Karpas-422 (cell line): ENCODE data around the gene RBP7. TPM values are rescaled to one million over a fixed set of nuclear protein-coding genes. Genes with fewer than 3 reads are reported as not detected.
"Not testable (repeated sequence)": the region's sequence is repeated elsewhere in the genome, so short reads cannot be mapped to it uniquely, and the experiment has no call there.

Experiments
- DNase-seq: peaks from one replicate; pipeline ENCODE4 v3.0.0-alpha.2; 2015
- H2AFZ ChIP-seq: fragments of 200-600 bp; sonication (generic); 2 replicates; pipeline ENCODE4 v1.6.1; 2014; ENCODE audit warnings: antibody characterized with exemption, low read length, mixed read lengths
- H3K27ac ChIP-seq: fragments of 200-600 bp; sonication (generic); 2 replicates; pipeline ENCODE4 v1.5.1; 2014; ENCODE audit warnings: mild to moderate bottlenecking, low read length, moderate library complexity
- H3K27me3 ChIP-seq: fragments of 200-600 bp; sonication (generic); 2 replicates; pipeline ENCODE4 v1.6.1; 2014; ENCODE audit warnings: low read length, mixed read lengths
- H3K36me3 ChIP-seq: fragments of 200-600 bp; sonication (generic); 2 replicates; pipeline ENCODE4 v1.6.1; 2014; ENCODE audit warnings: low read length, mixed read lengths; ENCODE audit not compliant: insufficient read depth
- H3K4me1 ChIP-seq: fragments of 200-600 bp; sonication (generic); 2 replicates; pipeline ENCODE4 v1.6.1; 2014; ENCODE audit warnings: mild to moderate bottlenecking, low read length, mixed read lengths
- H3K4me2 ChIP-seq: fragments of 200-600 bp; sonication (generic); 2 replicates; pipeline ENCODE4 v1.6.1; 2014; ENCODE audit warnings: low read length, low read depth, mild to moderate bottlenecking; ENCODE audit not compliant: poor library complexity, severe bottlenecking
- H3K4me3 ChIP-seq: fragments of 200-600 bp; sonication (generic); 2 replicates; pipeline ENCODE4 v1.5.1; 2014; ENCODE audit warnings: mild to moderate bottlenecking, antibody characterized with exemption, low read length, mixed read lengths
- H3K79me2 ChIP-seq: fragments of 200-600 bp; sonication (generic); 2 replicates; pipeline ENCODE4 v1.6.1; 2014; ENCODE audit warnings: mild to moderate bottlenecking, low read length, mixed read lengths
- H3K9ac ChIP-seq: fragments of 200-600 bp; sonication (generic); 2 replicates; pipeline ENCODE4 v1.6.0; 2014; ENCODE audit warnings: low read length
- H3K9me2 ChIP-seq: fragments of 200-600 bp; sonication (generic), shearing (Covaris generic); replicated peaks from 2 replicates; pipeline ENCODE4 v1.6.0; 2014; ENCODE audit warnings: mild to moderate bottlenecking, low read length, moderate library complexity; ENCODE audit not compliant: insufficient read depth
- H3K9me3 ChIP-seq: fragments of 300-700, 200-600 bp; sonication (generic); 2 replicates; pipeline ENCODE4 v1.6.1; 2014; ENCODE audit warnings: low read length, mixed read lengths
- H4K20me1 ChIP-seq: fragments of 200-600 bp; sonication (generic); 2 replicates; pipeline ENCODE4 v1.6.1; 2014; ENCODE audit warnings: mild to moderate bottlenecking, antibody characterized with exemption, low read length, low read depth; ENCODE audit not compliant: insufficient read depth
- total RNA-seq: library from RNA; depleted of rRNA; stranded (reverse); fragments of >200 nt; shearing (Covaris generic); gene quantifications from 2 replicates; pipeline ENCODE4 v1.2.3, GENCODE V29; 2014; ENCODE audit warnings: low replicate concordance

RBP7 gene
- total RNA-seq, 1 experiment from 2014 or later, result not detected

- H3K36me3 ChIP-seq, result no peaks in the 10 kb centered on the region
- H3K9me3 ChIP-seq, result 0 out of 2 replicates have a peak, but pooled peaks cover under 1% of the 10 kb centered on the region
- H3K27ac ChIP-seq, result no peak overlapping the region
- H3K9me2 ChIP-seq, result no peaks in the 10 kb centered on the region
- no peaks in the 10 kb centered on the region for H3K79me2 ChIP-seq
- H3K4me3 ChIP-seq, result no peak overlapping the region
- H2AFZ ChIP-seq, result no peak overlapping the region
- H4K20me1 ChIP-seq, result no peaks in the 10 kb centered on the region
- H3K4me1 ChIP-seq, result no peaks in the 10 kb centered on the region
- H3K4me2 ChIP-seq, result no peak overlapping the region
- no peaks in the 10 kb centered on the region for H3K27me3 ChIP-seq
- DNase-seq, result no peak
- no peak overlapping the region for H3K9ac ChIP-seq
Observed at GRCh38 chr1:10020086-10020485, 23.1 kb downstream of the RBP7 start.

DNA sequence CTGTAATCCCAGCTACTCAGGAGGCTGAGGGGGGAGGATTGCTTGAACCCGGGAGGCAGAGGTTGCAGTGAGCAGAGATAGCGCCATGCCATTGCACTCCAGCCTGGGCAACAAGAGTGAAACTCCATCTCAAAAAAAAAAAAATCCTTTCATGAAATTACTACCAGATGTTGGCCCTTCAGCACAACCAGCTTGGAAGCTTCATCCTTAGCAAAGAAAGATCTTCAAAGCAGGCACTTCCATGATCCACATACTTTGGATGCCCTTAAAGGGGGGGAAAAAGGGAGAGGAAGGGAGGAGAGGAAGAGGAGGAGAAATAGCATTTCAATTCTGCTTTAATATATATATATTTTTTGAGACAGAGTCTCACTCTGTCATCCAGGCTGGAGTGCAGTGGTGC, 23.6 kb downstream of the RBP7 start:
- not testable (repeated sequence) for H3K79me2 ChIP-seq, H3K36me3 ChIP-seq, H2AFZ ChIP-seq, H4K20me1 ChIP-seq, DNase-seq, H3K9me3 ChIP-seq, H3K27ac ChIP-seq, H3K9ac ChIP-seq, H3K27me3 ChIP-seq, H3K4me1 ChIP-seq, H3K4me2 ChIP-seq, H3K4me3 ChIP-seq, H3K9me2 ChIP-seq

- H2AFZ ChIP-seq, DNase-seq, H3K27ac ChIP-seq, H3K4me2 ChIP-seq, H3K4me1 ChIP-seq, H3K4me3 ChIP-seq, H3K27me3 ChIP-seq, H3K9me3 ChIP-seq, H3K9me2 ChIP-seq, H3K36me3 ChIP-seq, H3K79me2 ChIP-seq, H4K20me1 ChIP-seq, H3K9ac ChIP-seq: not testable (repeated sequence)
Observed at GRCh38 chr1:10021992-10022391, 25.0 kb downstream of the RBP7 start.

GRCh38 chr1:10022656-10023055, 25.6 kb downstream of the RBP7 start:
- Histone ChIP-seq H3K4me3 (no peak overlapping the region), H4K20me1 (no peaks in the 10 kb centered on the region), H3K27me3 (no peaks in the 10 kb centered on the region), H3K9me2 (no peaks in the 10 kb centered on the region), H3K4me2 (no peak overlapping the region), H3K4me1 (peaks cover 7% of the 10 kb centered on the region), H3K36me3 (no peaks in the 10 kb centered on the region), H3K27ac (no peak overlapping the region), H3K9ac (no peak overlapping the region), H3K9me3 (0 out of 2 replicates have a peak, but pooled peaks cover 6% of the 10 kb centered on the region), H2AFZ (no peak overlapping the region), H3K79me2 (no peaks in the 10 kb centered on the region)
- DNase-seq, result no peak

DNA sequence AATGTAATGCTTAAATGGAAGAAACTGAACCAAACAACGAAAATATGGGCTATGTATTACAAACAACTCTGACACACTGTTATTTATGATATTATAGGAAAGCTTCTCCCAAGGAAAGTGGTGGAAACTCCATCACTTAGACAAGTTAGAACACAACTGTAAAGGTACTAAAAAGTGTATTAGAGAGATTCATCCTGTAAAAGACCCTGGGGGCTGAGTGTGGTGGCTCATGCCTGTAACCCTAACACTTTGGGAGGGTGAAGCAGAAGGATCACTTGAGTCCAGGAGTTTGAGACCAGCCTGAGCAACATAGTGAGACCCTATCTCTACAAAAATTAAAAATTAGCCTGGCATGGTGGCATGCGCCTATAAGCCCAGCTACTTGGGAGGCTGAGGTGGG, 28.3 kb downstream of the RBP7 start:
- no peaks in the 10 kb centered on the region for H3K9me2 ChIP-seq
- no peak overlapping the region for H3K4me3 ChIP-seq
- no peaks in the 10 kb centered on the region for H4K20me1 ChIP-seq
- H3K4me2 ChIP-seq, result no peak overlapping the region
- no peak for DNase-seq
- no peak overlapping the region for H3K9ac ChIP-seq
- H3K9me3 ChIP-seq, result 0 out of 2 replicates have a peak, but pooled peaks cover 6% of the 10 kb centered on the region
- H3K4me1 ChIP-seq, result peaks cover 7% of the 10 kb centered on the region
- no peaks in the 10 kb centered on the region for H3K27me3 ChIP-seq
- no peaks in the 10 kb centered on the region for H3K79me2 ChIP-seq
- H3K36me3 ChIP-seq, result no peaks in the 10 kb centered on the region
- no peak overlapping the region for H2AFZ ChIP-seq
- H3K27ac ChIP-seq, result no peak overlapping the region

GRCh38 chr1:10027027-10027426, 30.0 kb downstream of the RBP7 start:
- Histone ChIP-seq H2AFZ (no peak overlapping the region), H3K9me3 (0 out of 2 replicates have a peak, but pooled peaks cover 6% of the 10 kb centered on the region), H3K27me3 (no peaks in the 10 kb centered on the region), H4K20me1 (no peaks in the 10 kb centered on the region), H3K9me2 (no peaks in the 10 kb centered on the region), H3K27ac (no peak overlapping the region), H3K4me3 (no peak overlapping the region), H3K9ac (no peak overlapping the region), H3K36me3 (no peaks in the 10 kb centered on the region), H3K79me2 (no peaks in the 10 kb centered on the region), H3K4me1 (peaks cover 8% of the 10 kb centered on the region), H3K4me2 (no peak overlapping the region)
- no peak for DNase-seq

GRCh38 chr1:10028956-10029500, 32.0 kb downstream of the RBP7 start:
- not testable (repeated sequence) for H3K9me2 ChIP-seq, H3K9me3 ChIP-seq, H3K36me3 ChIP-seq, H3K79me2 ChIP-seq, H3K27me3 ChIP-seq, H3K9ac ChIP-seq, H3K27ac ChIP-seq, H3K4me2 ChIP-seq, DNase-seq, H2AFZ ChIP-seq, H4K20me1 ChIP-seq, H3K4me3 ChIP-seq
- H3K4me1 ChIP-seq, result peaks cover 14% of the 10 kb centered on the region

DNA sequence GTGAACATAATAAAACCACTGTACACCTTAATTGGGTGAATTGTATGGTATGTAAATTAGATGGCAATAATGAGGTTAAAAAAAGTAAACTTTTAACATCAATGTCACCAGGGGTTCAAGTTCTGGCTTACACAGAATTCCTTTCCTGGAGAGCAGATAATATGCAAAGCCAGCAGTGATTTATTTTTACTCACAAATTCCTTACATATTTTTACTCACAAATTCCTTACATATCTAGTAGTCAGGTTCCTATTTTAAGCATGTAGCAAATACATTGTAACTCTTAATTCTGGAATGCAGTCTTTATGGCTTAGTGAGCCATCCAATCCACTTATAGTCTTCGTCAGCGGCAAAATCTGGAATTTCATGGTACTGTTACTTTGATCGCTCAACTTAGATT, 34.4 kb downstream of the RBP7 start:
- peaks cover 29% of the 10 kb centered on the region for H3K79me2 ChIP-seq

More for the DNA sequence above, 34.4 kb downstream of the RBP7 start:
- H3K36me3 ChIP-seq, result no peaks in the 10 kb centered on the region
- H3K9me2 ChIP-seq, result no peaks in the 10 kb centered on the region
- no peak overlapping the region for H3K9ac ChIP-seq
- H3K4me2 ChIP-seq, result no peak overlapping the region
- H3K9me3 ChIP-seq, result no peaks in the 10 kb centered on the region
- H3K27me3 ChIP-seq, result no peaks in the 10 kb centered on the region
- H3K27ac ChIP-seq, result no peak overlapping the region
- no peak for DNase-seq
- no peak overlapping the region for H3K4me3 ChIP-seq
- H4K20me1 ChIP-seq, result no peaks in the 10 kb centered on the region
- H2AFZ ChIP-seq, result no peak overlapping the region
- H3K4me1 ChIP-seq, result peaks cover 22% of the 10 kb centered on the region
